CD8-positive, alpha-beta memory T cell (primary cell): ENCODE measurements around the gene SMYD1. TPM values are rescaled to one million over a fixed set of nuclear protein-coding genes. Genes with fewer than 3 reads are reported as not detected.

ENCODE experiments used
- CTCF ChIA-PET: fragments of 350-600 bp; sonication (Branson Sonifier 250); formaldehyde crosslinking; loops from one replicate; lab custom pipeline; 2021; ENCODE audit warnings: antibody characterized with exemption; lab: Charles Lee
- POLR2A ChIA-PET: fragments of 350-600 bp; sonication (Branson Sonifier 250); formaldehyde crosslinking; loops from one replicate; lab custom pipeline; 2021; ENCODE audit warnings: antibody characterized with exemption; lab: Charles Lee
- DNase-seq, 5 donors: peaks; one replicate each; pipeline versions ENCODE4 v3.0.0 to v3.0.0-alpha.2; 2020 to 2022; ENCODE audit warnings: mixed read lengths in 1 of 5
- H3K27ac ChIP-seq: one replicate; pipeline ENCODE4 v1.7.0; 2013; ENCODE audit warnings: low read depth, mild to moderate bottlenecking, low read length, moderate library complexity
- H3K27me3 ChIP-seq: 2 replicates; pipeline ENCODE4 v1.7.0; 2013; ENCODE audit warnings: low read length, mild to moderate bottlenecking; ENCODE audit not compliant: insufficient read depth, poor library complexity, severe bottlenecking
- H3K36me3 ChIP-seq: 2 replicates; pipeline ENCODE4 v1.7.0; 2013; ENCODE audit warnings: mild to moderate bottlenecking, low read length, moderate library complexity; ENCODE audit not compliant: insufficient read depth
- H3K4me1 ChIP-seq: 2 replicates; pipeline ENCODE4 v1.7.0; 2013; ENCODE audit warnings: mild to moderate bottlenecking, low read length, moderate library complexity; ENCODE audit not compliant: insufficient read depth
- H3K4me3 ChIP-seq: 2 replicates; pipeline ENCODE4 v1.7.0; 2013; ENCODE audit warnings: mild to moderate bottlenecking, low read length
- H3K9me3 ChIP-seq: 2 replicates; pipeline ENCODE4 v1.7.0; 2013; ENCODE audit warnings: mild to moderate bottlenecking, low read length
- H3K27ac Mint-ChIP-seq, 8 donors: one replicate each; pipeline ENCODE4 v1.8.0; 2020 to 2021; ENCODE audit warnings: mixed read lengths in 8 of 8, mild to moderate bottlenecking in 6 of 8, inconsistent platforms in 3 of 8, moderate library complexity in 3 of 8
- H3K27me3 Mint-ChIP-seq, 2 donors: one replicate each; pipeline ENCODE4 v1.8.0; 2020 to 2021; ENCODE audit warnings: mixed read lengths in 2 of 2, mild to moderate bottlenecking in 1 of 2, moderate library complexity in 1 of 2
- H3K36me3 Mint-ChIP-seq, 3 donors: one replicate each; pipeline ENCODE4 v1.8.0; 2020 to 2021; ENCODE audit warnings: mixed read lengths in 3 of 3, inconsistent platforms in 1 of 3, mild to moderate bottlenecking in 1 of 3
- H3K4me1 Mint-ChIP-seq, 3 donors: one replicate each; pipeline ENCODE4 v1.8.0; 2020 to 2021; ENCODE audit warnings: mixed read lengths in 3 of 3, inconsistent platforms in 1 of 3, mild to moderate bottlenecking in 1 of 3
- H3K4me3 Mint-ChIP-seq, 7 donors: one replicate each; pipeline ENCODE4 v1.8.0; 2020 to 2021; ENCODE audit warnings: mixed read lengths in 7 of 7, mild to moderate bottlenecking in 6 of 7, moderate library complexity in 4 of 7, inconsistent platforms in 2 of 7
- H3K9me3 Mint-ChIP-seq, 5 donors: one replicate each; pipeline ENCODE4 v1.8.0; 2020 to 2022; ENCODE audit warnings: mixed read lengths in 5 of 5, mild to moderate bottlenecking in 3 of 5, moderate library complexity in 2 of 5, inconsistent platforms in 1 of 5
- polyA plus RNA-seq: library from polyadenylated mRNA; unstranded; fragments of 300-500 nt; fragmentation: Illumina TruSeq; gene quantifications from one replicate; pipeline ENCODE4 v1.2.3, GENCODE V29; 2021
- total RNA-seq, 2 experiments: library from RNA; stranded (reverse); gene quantifications; one replicate each; pipeline ENCODE4 v1.2.3, GENCODE V29; 2021

Gene SMYD1
- total and polyA plus RNA-seq, 3 experiments from 2014 or later, result not detected

DNA sequence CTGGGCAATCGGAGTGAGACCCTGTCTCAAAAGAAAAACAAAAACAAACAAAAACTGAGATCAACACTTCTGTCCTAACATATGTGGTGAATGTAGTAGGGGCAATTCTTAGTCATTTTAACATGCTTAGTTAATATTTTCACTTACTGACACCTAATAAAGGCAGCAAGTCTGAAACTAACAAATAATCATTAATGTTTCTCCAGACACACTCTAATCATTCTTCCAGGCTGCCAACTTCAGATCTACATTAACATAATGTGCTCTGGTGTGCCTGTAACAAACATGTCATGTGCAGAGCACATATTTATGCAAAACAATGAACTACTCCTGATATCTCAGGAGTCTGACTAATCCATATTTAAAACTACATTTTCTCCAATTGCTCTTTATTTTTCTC lies 18.0 kb upstream of the SMYD1 start:
- Histone ChIP-seq H3K27me3 (no peaks in the 10 kb centered on the region), H3K27ac (no peak overlapping the region), H3K36me3 (no peaks in the 10 kb centered on the region), H3K4me1 (peaks cover 19% of the 10 kb centered on the region), H3K4me3 (no peak overlapping the region), H3K9me3 (no peaks in the 10 kb centered on the region)
- peaks cover 38 to 69% (median 62%) of the 10 kb centered on the region in 3 donors for H3K4me1 Mint-ChIP-seq
- H3K9me3 Mint-ChIP-seq, result no peaks in the 10 kb centered on the region
- ChIA-PET CTCF (interaction anchor here (3.8 kb wide), 1 partner anchor 11 kb away, joined by 18 read pairs; no protein-coding TSS in a partner anchor), POLR2A (no interaction called here)
- no peaks in the 10 kb centered on the region for H3K27me3 Mint-ChIP-seq
- H3K36me3 Mint-ChIP-seq, result peaks cover 0 to 18% (median 3%) of the 10 kb centered on the region in 3 donors
- peak overlapping the region in 1 of 7 donors; percentile 27 for H3K4me3 Mint-ChIP-seq
- DNase-seq, result no peak
- H3K27ac Mint-ChIP-seq, result peak overlapping the region in 5 of 8 donors; percentile 2 to 46 (median 23)

DNA sequence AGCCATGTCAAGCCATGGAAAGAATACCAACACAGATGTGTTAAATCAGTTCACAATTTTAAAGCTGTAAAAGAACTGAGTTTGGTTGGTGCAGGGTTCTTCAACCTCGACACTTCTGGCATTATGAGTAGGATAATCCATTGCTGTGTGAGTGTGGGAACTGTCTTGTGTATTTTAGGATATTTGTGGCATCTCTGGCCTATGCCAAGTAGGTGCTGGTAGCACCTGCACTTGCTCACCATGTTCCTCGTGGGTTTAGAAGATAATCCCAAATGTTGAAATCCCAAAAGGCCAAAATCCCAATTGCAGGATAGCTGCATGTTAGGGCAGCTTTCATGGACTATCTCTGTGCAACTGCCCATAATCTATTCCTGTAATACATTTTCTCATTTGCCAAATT lies 15.8 kb upstream of the SMYD1 start:
- no peaks in the 10 kb centered on the region for H3K36me3 ChIP-seq
- POLR2A ChIA-PET, result no interaction called here
- no peak overlapping the region for H3K27ac ChIP-seq
- Mint-ChIP-seq H3K4me1 (peaks cover 43 to 66% (median 64%) of the 10 kb centered on the region in 3 donors), H3K27me3 (peaks cover 0 to 2% of the 10 kb centered on the region in 2 donors), H3K36me3 (peaks cover 0 to 22% (median 3%) of the 10 kb centered on the region in 3 donors), H3K9me3 (no peaks in the 10 kb centered on the region), H3K4me3 (peak overlapping the region in 1 of 7 donors; percentile 37), H3K27ac (peak overlapping the region in 5 of 8 donors; percentile 54 to 95 (median 66))
- CTCF ChIA-PET, result interaction anchor here (3.8 kb wide), 1 partner anchor 8 kb away, joined by 18 read pairs; no protein-coding TSS in a partner anchor
- no peaks in the 10 kb centered on the region for H3K27me3 ChIP-seq
- peaks cover 28% of the 10 kb centered on the region for H3K4me1 ChIP-seq
- H3K9me3 ChIP-seq, result no peaks in the 10 kb centered on the region
- no peak overlapping the region for H3K4me3 ChIP-seq
- DNase-seq, result no peak

DNA sequence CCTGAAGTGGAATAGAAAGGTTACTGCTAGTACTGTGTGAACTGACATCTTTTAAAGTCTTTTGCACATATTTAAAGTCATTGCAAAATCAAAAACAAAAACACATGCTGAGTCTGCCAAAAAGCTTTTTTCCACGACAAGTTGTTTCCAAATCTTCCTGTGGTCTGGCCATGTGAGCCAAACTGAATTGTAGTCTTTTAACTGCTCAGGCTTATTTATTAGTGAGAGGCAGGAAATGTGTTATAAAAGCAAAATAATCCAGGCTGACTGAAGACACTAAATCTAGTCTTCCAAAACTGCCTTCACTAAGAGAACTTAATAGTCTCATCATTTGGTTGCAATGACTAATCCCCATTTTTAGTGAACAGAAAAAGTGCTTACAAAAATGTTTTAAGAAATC lies 14.3 kb upstream of the SMYD1 start:
- DNase-seq, result no peak
- Mint-ChIP-seq H3K36me3 (peaks cover 0 to 22% (median 3%) of the 10 kb centered on the region in 3 donors), H3K4me1 (peaks cover 43 to 66% (median 64%) of the 10 kb centered on the region in 3 donors), H3K27me3 (peaks cover 0 to 2% of the 10 kb centered on the region in 2 donors), H3K4me3 (peak overlapping the region; percentile 27 to 99 (median 88)), H3K27ac (peak overlapping the region; percentile 60 to 99 (median 96)), H3K9me3 (no peaks in the 10 kb centered on the region)
- ChIA-PET CTCF (no interaction called here), POLR2A (no interaction called here)
- H3K36me3 ChIP-seq, result no peaks in the 10 kb centered on the region
- no peaks in the 10 kb centered on the region for H3K9me3 ChIP-seq
- H3K27me3 ChIP-seq, result no peaks in the 10 kb centered on the region
- H3K4me3 ChIP-seq, result no peak overlapping the region
- H3K27ac ChIP-seq, result no peak overlapping the region
- peaks cover 28% of the 10 kb centered on the region for H3K4me1 ChIP-seq

DNA sequence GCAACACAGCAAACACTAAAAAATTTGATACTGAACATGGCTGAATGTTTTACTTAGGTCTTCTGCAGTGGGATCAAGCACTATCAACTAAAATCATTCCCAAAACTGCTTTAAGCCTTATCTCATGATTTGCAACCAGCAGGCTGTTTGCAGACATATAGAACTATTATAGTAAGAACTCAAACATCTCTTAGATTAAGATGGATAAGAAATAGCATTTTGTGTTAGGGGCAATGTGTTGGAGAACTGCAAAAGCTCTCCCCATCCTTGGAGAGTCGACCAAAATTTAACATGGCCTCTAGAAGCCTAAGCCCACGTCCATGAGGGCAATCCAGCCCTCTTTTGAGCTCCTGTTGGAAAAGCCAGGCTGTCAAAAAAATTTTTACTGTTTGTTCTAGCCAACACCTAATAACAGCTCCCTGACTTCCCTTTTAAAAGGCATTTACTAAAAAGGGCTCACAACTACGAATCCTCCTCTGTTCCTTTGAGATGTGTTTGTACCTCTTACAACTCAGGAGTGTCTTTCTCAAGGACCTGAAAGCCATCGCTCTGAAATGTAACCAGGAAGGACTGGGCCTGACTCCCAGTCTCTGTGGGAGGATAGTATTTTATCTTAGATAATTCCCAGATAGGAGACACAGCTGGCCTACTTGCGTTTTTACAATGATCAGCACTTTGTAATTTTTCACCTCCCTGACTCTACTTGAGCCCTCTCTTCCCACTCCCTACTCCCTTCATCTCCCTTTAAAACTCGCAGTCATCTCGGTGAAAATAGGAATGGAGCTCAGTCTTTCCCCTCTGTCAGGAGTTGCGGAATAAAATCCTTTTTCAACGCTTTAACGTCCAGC lies 13.5 kb upstream of the SMYD1 start:
- H3K36me3 Mint-ChIP-seq, result peaks cover 0 to 16% (median 3%) of the 10 kb centered on the region in 3 donors
- H3K4me1 Mint-ChIP-seq, result peaks cover 38 to 58% (median 55%) of the 10 kb centered on the region in 3 donors
- POLR2A ChIA-PET, result interaction anchor here (0.8 to 1.5 kb wide), 3 partner anchors 9 to 1918 kb away, joined by 5 to 11 read pairs (median 7); partner anchors contain the start of gene RNU2-63P

DNA sequence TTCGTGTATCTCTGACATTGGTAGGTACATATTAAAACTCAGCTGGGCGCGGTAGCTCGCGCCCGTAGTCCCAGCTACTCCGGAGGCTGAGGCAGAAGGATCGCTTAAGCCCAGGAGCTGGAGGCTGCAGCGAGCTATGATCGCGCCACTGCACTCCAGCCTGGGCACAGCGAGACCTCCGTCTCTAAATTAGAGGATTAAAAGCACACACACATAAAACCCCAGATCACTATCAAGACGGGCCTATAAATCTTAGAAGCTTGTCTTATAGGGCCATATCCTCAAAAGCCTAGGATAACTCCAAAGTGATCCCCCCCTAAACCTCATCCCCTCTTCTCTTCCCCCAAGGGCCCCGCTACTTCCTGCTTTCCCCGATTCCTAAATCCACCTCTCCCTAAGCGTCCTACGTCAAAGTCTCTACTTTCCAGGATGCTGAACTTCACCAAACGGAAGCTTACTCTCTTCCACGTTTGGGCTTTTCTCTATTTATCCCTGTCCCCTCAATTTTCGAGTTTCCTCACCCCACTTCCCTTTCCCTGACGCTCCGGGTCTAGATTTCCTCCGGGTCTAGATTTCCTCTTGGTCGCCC lies 12.7 kb upstream of the SMYD1 start:
- ChIA-PET CTCF (interaction anchor here (1.0 to 1.4 kb wide), 2 partner anchors 17 to 38 kb away, joined by 3 to 5 read pairs; no protein-coding TSS in a partner anchor), POLR2A (interaction anchor here (0.8 to 1.5 kb wide), 3 partner anchors 10 to 1919 kb away, joined by 5 to 11 read pairs (median 7); partner anchors contain the start of gene RNU2-63P)
- DNase-seq, result peak in 1 of 5 donors; percentile 17
- peaks cover 0 to 12% (median 3%) of the 10 kb centered on the region in 3 donors for H3K36me3 Mint-ChIP-seq
- H3K27me3 Mint-ChIP-seq, result peaks cover 0 to 2% of the 10 kb centered on the region in 2 donors
- peak overlapping the region; percentile 92 to 100 (median 98) for H3K27ac Mint-ChIP-seq
- Histone ChIP-seq H3K36me3 (no peaks in the 10 kb centered on the region), H3K9me3 (no peaks in the 10 kb centered on the region), H3K4me3 (peak overlapping the region; percentile 65), H3K27ac (peak overlapping the region; percentile 78), H3K27me3 (no peaks in the 10 kb centered on the region), H3K4me1 (peaks cover 28% of the 10 kb centered on the region)
- peak overlapping the region; percentile 88 to 99 (median 96) for H3K4me3 Mint-ChIP-seq
- H3K4me1 Mint-ChIP-seq, result peaks cover 38 to 50% (median 49%) of the 10 kb centered on the region in 3 donors
- no peaks in the 10 kb centered on the region for H3K9me3 Mint-ChIP-seq

More for the DNA sequence above, 13.5 kb upstream of the SMYD1 start:
- H3K4me1 ChIP-seq, result peaks cover 28% of the 10 kb centered on the region
- no peaks in the 10 kb centered on the region for H3K9me3 ChIP-seq
- H3K27me3 Mint-ChIP-seq, result peaks cover 0 to 2% of the 10 kb centered on the region in 2 donors
- no peak for DNase-seq
- H3K27ac ChIP-seq, result peak overlapping the region; percentile 78
- no peaks in the 10 kb centered on the region for H3K9me3 Mint-ChIP-seq
- CTCF ChIA-PET, result interaction anchor here (1.0 to 1.4 kb wide), 2 partner anchors 18 to 37 kb away, joined by 3 to 5 read pairs; no protein-coding TSS in a partner anchor
- peak overlapping the region; percentile 65 for H3K4me3 ChIP-seq
- no peaks in the 10 kb centered on the region for H3K27me3 ChIP-seq
- peak overlapping the region; percentile 88 to 99 (median 96) for H3K4me3 Mint-ChIP-seq
- no peaks in the 10 kb centered on the region for H3K36me3 ChIP-seq
- peak overlapping the region; percentile 92 to 100 (median 98) for H3K27ac Mint-ChIP-seq

DNA sequence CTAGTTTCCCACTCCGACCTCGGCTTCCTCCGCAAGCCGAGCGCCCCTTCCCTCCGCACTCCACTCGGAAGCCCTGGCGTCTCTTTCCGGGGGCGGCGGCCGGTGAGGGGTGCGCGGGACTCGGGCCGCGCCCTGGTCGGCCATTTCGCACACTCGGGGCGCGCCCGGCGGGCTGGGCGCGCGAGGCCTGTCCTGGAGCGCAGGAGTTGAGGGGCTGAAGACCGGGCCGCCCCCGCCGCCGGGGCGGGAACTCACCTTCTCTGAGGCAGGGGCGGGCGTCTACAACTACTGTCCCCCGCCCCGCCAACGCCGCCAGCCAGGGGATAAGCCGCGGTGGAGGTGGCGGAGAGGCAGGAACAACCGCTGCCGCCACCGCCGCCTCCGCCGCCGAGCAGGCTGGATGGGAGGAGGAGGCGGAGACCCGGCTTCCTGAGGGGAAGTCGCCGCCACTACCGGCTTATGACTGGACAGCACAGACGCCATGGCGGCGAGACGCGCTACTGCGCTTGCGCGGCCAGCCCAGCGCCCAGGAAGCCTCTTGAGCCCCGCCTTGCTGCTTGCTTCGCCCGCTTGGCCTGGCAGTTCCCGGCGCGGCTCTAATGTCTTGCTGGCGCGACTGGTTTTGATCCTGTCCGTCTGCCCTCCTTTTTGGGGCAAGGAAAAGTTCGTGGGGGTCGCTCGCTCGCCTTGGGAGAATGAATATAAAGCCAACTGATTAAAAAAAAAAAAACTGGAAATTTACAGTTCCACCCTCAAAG lies 12.1 kb upstream of the SMYD1 start, which contains the start of gene KRCC1:
KRCC1 (minus strand) TSS at position 413 of the 758 bp plus-strand sequence. CDS start 27,220 bp downstream, outside the sequence.
- POLR2A ChIA-PET, result interaction anchor here (1.3 to 1.5 kb wide), 2 partner anchors 10 to 39 kb away, joined by 5 to 7 read pairs; partner anchors contain the start of gene RNU2-63P
- no peaks in the 10 kb centered on the region for H3K9me3 ChIP-seq
- Mint-ChIP-seq H3K36me3 (peaks cover 0 to 12% (median 3%) of the 10 kb centered on the region in 3 donors), H3K27ac (peak within 1 kb of the TSS; percentile 92 to 100 (median 98)), H3K9me3 (no peaks in the 10 kb centered on the region), H3K4me1 (peaks cover 34 to 47% (median 46%) of the 10 kb centered on the region in 3 donors), H3K27me3 (peaks cover 0 to 2% of the 10 kb centered on the region in 2 donors), H3K4me3 (peak within 1 kb of the TSS; percentile 88 to 99 (median 96))
- H3K4me3 ChIP-seq, result peak within 1 kb of the TSS; percentile 65
- peak within 1 kb of the TSS; percentile 78 for H3K27ac ChIP-seq
- no peaks in the 10 kb centered on the region for H3K36me3 ChIP-seq
- CTCF ChIA-PET, result interaction anchor here (1.0 to 1.4 kb wide), 2 partner anchors 16 to 38 kb away, joined by 3 to 5 read pairs; no protein-coding TSS in a partner anchor
- DNase-seq, result peak; percentile 92 to 97 (median 94)
- peaks cover 28% of the 10 kb centered on the region for H3K4me1 ChIP-seq
- no peaks in the 10 kb centered on the region for H3K27me3 ChIP-seq

DNA sequence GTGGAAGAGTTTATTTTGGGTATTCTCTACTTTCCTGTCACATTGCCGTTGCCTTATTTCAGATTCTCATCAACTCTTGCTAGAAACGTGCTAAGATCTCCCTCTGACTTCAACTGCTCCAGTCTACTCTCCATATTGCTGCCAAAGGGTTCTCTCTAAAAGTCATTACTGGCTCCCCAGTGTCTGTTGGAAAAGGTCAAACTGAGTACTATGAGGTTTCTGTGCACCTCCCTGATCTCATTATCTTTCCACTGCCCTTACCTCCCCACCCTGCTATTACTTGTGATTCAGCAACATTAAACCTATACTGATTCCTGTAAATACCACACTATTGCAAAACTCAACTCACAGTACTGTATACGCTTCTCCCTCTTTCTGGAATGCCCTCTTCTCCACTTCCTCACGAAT lies 10.2 kb upstream of the SMYD1 start:
- H3K36me3 Mint-ChIP-seq, result peaks cover 0 to 9% (median 2%) of the 10 kb centered on the region in 3 donors
- Histone ChIP-seq H3K36me3 (no peaks in the 10 kb centered on the region), H3K27ac (no peak overlapping the region), H3K4me1 (peaks cover 28% of the 10 kb centered on the region), H3K4me3 (no peak overlapping the region), H3K9me3 (no peaks in the 10 kb centered on the region), H3K27me3 (no peaks in the 10 kb centered on the region)
- H3K4me3 Mint-ChIP-seq, result peak overlapping the region in 1 of 7 donors; percentile 99
- peaks cover 31 to 37% (median 36%) of the 10 kb centered on the region in 3 donors for H3K4me1 Mint-ChIP-seq
- peak overlapping the region in 3 of 8 donors; percentile 20 to 95 (median 31) for H3K27ac Mint-ChIP-seq
- CTCF ChIA-PET, result no interaction called here
- peaks cover 0 to 2% of the 10 kb centered on the region in 2 donors for H3K27me3 Mint-ChIP-seq
- POLR2A ChIA-PET, result no interaction called here
- no peak for DNase-seq
- H3K9me3 Mint-ChIP-seq, result no peaks in the 10 kb centered on the region
